Sigmoid colon (tissue), 7 donors: ENCODE measurements around the gene MAT2A. TPM values are rescaled to one million over a fixed set of nuclear protein-coding genes. Genes with fewer than 3 reads are reported as not detected.

Source experiments
- DNase-seq: peaks from one replicate; pipeline ENCODE4 v3.0.0-alpha.2; 2019
- H3K27ac ChIP-seq, 4 donors: fragments of 200-600 bp; sonication (generic); one replicate each; pipeline ENCODE4 v1.5.1; 2016 to 2019; ENCODE audit warnings: mild to moderate bottlenecking in 1 of 4
- H3K27me3 ChIP-seq, 3 donors: fragments of 200-600 bp; sonication (generic); one replicate each; pipeline ENCODE4 v1.5.1; 2019; ENCODE audit warnings: mild to moderate bottlenecking in 1 of 3
- H3K36me3 ChIP-seq, 4 donors: fragments of 200-600 bp; sonication (generic); one replicate each; pipeline ENCODE4 v1.5.1; 2016 to 2019
- H3K4me1 ChIP-seq, 4 donors: fragments of 200-600 bp; sonication (generic); one replicate each; pipeline ENCODE4 v1.5.1; 2017 to 2019
- H3K4me3 ChIP-seq, 4 donors: fragments of 200-600 bp; sonication (generic); one replicate each; pipeline ENCODE4 v1.5.1; 2017 to 2019; ENCODE audit warnings: mild to moderate bottlenecking in 2 of 4, moderate library complexity in 1 of 4
- H3K9me3 ChIP-seq, 4 donors: fragments of 200-600 bp in 3 of 4; sonication (generic) in 3 of 4; one replicate each; pipeline versions ENCODE4 v1.5.1 to v1.6.1; 2013 to 2019
- EP300 ChIP-seq, 4 donors: sonication (generic); formaldehyde crosslinking; IDR thresholded peaks; one replicate each; pipeline ENCODE4 v1.6.1; 2017; ENCODE audit warnings: antibody characterized with exemption in 4 of 4
- POLR2A ChIP-seq, 2 donors: fragments of 450-650 bp; IDR thresholded peaks; one replicate each; pipeline ENCODE4 v1.6.1; 2016; ENCODE audit warnings: antibody characterized with exemption in 2 of 2, mild to moderate bottlenecking in 2 of 2, moderate library complexity in 2 of 2
- POLR2AphosphoS5 ChIP-seq, 4 donors: sonication (generic); formaldehyde crosslinking; IDR thresholded peaks; one replicate each; pipeline ENCODE4 v1.6.1; 2017; ENCODE audit warnings: antibody characterized with exemption in 4 of 4
- WGBS, 2 donors: extraction: QIAGEN DNeasy Blood & Tissue Kit; methylation state at CpG; one replicate each; pipeline ENCODE4 v1.1.7; 2013; 5-methylcytosine and 5-hydroxymethylcytosine counted together
- intact Hi-C: fragments of 100-400 bp; cut with DNase I; formaldehyde crosslinking; loops from one replicate; pipeline ENCODE4 v1.15.1; 2023
- polyA plus RNA-seq, 3 donors: library from polyadenylated mRNA; stranded (reverse); fragments of 200-250 nt; gene quantifications; one replicate each; pipeline ENCODE4 v1.2.3, GENCODE V29; 2013
- total RNA-seq, 4 donors: library from RNA; depleted of rRNA; stranded (reverse); fragments of >200 nt; gene quantifications; one replicate each; pipeline ENCODE4 v1.1.0, GENCODE V29; 2016
- TF ChIP-seq, protein P1 (sequence below), 4 experiments: fragments of 450-650 bp in 3 of 4; fragments of 200-600 bp in 1 of 4; IDR thresholded peaks; one replicate each; pipeline ENCODE4 v1.5.1; 2016 to 2019; ENCODE audit warnings: antibody characterized with exemption in 4 of 4, mild to moderate bottlenecking in 3 of 4, moderate library complexity in 2 of 4
- donor health status: healthy with polysubstance abuse.
- donor health status: Bipolar disorder and iron deficiency.
- donor health status: healthy.

Gene MAT2A
- total and polyA plus RNA-seq, 7 donors, result 52.3 to 249 (median 139) TPM

DNA sequence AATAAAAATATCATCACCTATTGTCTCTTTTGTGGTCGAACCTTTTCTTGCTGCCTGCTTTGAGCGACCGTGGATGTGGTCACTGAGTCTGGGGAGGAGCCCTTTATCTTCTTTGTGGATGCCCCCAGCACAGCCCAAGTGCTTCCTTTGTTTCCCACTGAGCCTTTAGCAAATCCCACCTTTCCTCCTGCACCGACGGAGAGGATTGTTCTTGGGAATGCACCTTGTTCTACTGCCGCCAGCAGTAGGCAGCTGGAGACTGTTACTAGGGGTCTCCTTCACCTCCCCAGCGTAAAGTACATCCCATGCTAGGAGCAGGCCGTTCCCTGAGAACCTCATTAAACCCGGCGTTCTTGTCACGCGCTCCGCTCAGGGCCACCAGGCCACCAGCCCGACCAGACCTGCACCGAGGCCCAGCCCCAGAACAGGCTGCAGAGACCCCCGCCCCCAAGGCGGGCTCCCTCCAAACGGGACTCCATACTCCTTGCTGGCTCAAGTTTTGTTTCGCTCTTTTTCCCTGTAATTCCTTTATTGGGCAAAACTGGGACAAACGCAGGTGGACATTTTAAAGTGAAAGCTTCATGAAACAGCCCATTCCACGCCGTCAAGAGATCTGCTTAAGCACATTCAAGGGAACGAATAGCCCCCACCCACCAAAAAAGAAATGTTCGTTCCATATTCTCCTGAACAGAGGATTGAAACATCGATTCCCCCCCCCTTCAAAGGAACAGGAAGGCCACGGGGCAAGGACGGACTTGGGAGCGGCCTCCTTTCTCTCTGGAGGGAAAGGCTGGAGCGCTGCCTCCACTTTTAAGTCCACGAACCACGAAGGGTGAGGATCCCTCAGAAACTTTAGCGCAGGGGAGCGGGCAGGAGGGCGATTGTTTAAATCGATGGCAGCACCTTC, 1.1 kb upstream of the MAT2A start:
- Histone ChIP-seq H3K36me3 (peaks cover 16 to 24% (median 17%) of the 10 kb centered on the region in 4 donors), H3K27ac (peak overlapping the region; percentile 99 to 100 (median 99))
- intact Hi-C loops, result loop anchor here (1.0 to 2.0 kb wide), 2 partner anchors 101 to 117 kb away; no protein-coding TSS in a partner anchor

DNA sequence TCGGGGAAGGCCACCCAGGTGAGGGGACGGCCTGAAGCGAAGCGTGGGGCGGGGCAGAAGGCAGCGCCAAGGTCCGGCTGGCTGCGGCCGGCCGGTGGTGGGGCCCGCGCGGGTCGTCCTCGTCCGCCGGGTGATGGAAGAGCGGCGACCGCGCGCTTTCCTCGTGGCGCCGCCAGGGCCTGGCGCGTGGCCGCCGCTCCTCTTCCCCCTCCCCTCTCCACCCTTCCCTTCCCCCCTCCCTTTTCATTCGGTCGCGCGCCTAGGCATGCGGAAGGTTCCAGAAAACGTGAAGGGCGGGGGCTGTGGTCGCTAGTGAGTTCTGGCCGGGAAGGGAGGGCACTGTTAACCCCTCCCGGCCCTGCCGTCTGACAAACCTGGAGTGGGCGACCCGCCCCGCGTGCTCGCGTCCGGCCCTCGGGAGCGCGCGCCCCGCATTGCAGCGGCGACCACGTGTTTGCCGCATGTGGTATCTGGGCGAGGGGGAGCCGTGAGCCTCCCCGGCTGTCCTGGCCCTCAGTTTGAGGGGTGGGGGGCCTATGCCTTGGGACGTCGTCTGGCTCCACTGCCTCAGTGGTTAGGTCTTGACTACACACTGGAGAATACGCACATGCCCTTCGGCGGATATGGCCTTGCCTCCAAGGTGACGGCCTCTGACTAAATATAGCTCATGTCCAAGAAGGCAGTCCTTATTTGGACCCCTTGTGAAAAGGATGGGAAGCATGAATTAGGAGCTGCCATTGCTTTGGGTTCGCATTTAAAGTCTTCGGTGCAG, 579 bp downstream of the MAT2A start:
- Histone ChIP-seq H3K9me3 (no peaks in the 10 kb centered on the region), H3K4me3 (peak overlapping the region; percentile 91 to 96 (median 96)), H3K36me3 (peaks cover 30 to 41% (median 34%) of the 10 kb centered on the region in 4 donors), H3K4me1 (peaks cover 0 to 58% (median 57%) of the 10 kb centered on the region in 4 donors), H3K27me3 (no peaks in the 10 kb centered on the region), H3K27ac (peak overlapping the region; percentile 99 to 100 (median 99))
- intact Hi-C loops, result loop anchor here (1.0 to 2.0 kb wide), 3 partner anchors 21 to 185 kb away; partner anchors contain the start of genes ELMOD3, GGCX and RETSAT
- DNase-seq, result peak; percentile 88
- WGBS, 2 donors, result 0 to 1% methylated on average over 67 of the region's 67 CpGs
- TF ChIP-seq POLR2AphosphoS5 (IDR thresholded peaks at IDR 0.05) (peak; percentile 76 to 84 (median 80)), EP300 (IDR thresholded peaks at IDR 0.05) (peak in 1 of 4 donors; percentile 20), POLR2A (IDR thresholded peaks at IDR 0.05) (peak in 1 of 2 donors; percentile 24)
- TF ChIP-seq, protein P1, sequence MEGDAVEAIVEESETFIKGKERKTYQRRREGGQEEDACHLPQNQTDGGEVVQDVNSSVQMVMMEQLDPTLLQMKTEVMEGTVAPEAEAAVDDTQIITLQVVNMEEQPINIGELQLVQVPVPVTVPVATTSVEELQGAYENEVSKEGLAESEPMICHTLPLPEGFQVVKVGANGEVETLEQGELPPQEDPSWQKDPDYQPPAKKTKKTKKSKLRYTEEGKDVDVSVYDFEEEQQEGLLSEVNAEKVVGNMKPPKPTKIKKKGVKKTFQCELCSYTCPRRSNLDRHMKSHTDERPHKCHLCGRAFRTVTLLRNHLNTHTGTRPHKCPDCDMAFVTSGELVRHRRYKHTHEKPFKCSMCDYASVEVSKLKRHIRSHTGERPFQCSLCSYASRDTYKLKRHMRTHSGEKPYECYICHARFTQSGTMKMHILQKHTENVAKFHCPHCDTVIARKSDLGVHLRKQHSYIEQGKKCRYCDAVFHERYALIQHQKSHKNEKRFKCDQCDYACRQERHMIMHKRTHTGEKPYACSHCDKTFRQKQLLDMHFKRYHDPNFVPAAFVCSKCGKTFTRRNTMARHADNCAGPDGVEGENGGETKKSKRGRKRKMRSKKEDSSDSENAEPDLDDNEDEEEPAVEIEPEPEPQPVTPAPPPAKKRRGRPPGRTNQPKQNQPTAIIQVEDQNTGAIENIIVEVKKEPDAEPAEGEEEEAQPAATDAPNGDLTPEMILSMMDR (IDR thresholded peaks at IDR 0.05), result no peak

More for the DNA sequence above, 1.1 kb upstream of the MAT2A start:
- H3K4me3 ChIP-seq, result peak overlapping the region; percentile 91 to 96 (median 96)
- peaks cover 0 to 42% (median 41%) of the 10 kb centered on the region in 4 donors for H3K4me1 ChIP-seq
- DNase-seq, result peak; percentile 84
- 1 to 2% methylated on average over 35 of the region's 35 CpGs for WGBS, 2 donors
- no peaks in the 10 kb centered on the region for H3K9me3 ChIP-seq
- H3K27me3 ChIP-seq, result no peaks in the 10 kb centered on the region
- TF ChIP-seq POLR2A (IDR thresholded peaks at IDR 0.05), result peak; percentile 30 to 34
- peak; percentile 61 to 84 (median 70) for TF ChIP-seq POLR2AphosphoS5 (IDR thresholded peaks at IDR 0.05)
- peak in 2 of 4 donors; percentile 33 to 44 for TF ChIP-seq EP300 (IDR thresholded peaks at IDR 0.05)
- TF ChIP-seq, protein P1 (IDR thresholded peaks at IDR 0.05), result no peak

DNA sequence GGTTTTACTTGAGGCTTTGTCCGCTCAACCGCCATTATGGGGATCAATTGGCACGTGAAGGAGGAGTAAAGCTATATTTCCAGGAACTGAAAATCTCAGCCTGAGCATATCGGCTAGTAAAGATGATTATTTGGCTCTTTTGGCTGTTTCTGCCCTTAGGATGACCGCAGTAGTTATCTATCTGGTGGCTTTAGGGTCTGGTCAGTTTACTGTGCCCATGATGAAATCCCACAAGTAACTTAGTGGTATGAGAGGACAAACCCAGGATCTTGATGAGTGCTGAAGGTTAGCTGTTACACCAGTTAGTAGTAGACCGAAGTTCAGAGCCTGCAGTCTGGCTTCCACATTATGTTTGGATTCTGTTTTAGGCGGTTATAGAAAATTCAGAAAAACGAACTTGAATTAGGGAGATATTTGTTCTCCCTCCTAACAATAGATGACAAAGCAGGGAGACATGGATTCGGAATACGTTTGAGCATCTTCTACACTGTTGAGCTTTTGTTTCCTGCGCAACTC, 1.2 kb downstream of the MAT2A start:
- no peak for DNase-seq
- H3K9me3 ChIP-seq, result no peaks in the 10 kb centered on the region
- peaks cover 34 to 47% (median 37%) of the 10 kb centered on the region in 4 donors for H3K36me3 ChIP-seq
- H3K4me3 ChIP-seq, result peak overlapping the region; percentile 91 to 96 (median 96)
- intact Hi-C loops, result loop anchor here (2.0 kb wide), 1 partner anchor 21 kb away; the partner anchor contains the start of gene GGCX
- peaks cover 0 to 62% (median 61%) of the 10 kb centered on the region in 4 donors for H3K4me1 ChIP-seq
- TF ChIP-seq POLR2AphosphoS5 (IDR thresholded peaks at IDR 0.05), result peak in 1 of 4 donors; percentile 2
- no peak for TF ChIP-seq POLR2A (IDR thresholded peaks at IDR 0.05)
- peak overlapping the region; percentile 99 to 100 (median 99) for H3K27ac ChIP-seq
- no peaks in the 10 kb centered on the region for H3K27me3 ChIP-seq
- 2 to 4% methylated on average over 11 of the region's 11 CpGs for WGBS, 2 donors

DNA sequence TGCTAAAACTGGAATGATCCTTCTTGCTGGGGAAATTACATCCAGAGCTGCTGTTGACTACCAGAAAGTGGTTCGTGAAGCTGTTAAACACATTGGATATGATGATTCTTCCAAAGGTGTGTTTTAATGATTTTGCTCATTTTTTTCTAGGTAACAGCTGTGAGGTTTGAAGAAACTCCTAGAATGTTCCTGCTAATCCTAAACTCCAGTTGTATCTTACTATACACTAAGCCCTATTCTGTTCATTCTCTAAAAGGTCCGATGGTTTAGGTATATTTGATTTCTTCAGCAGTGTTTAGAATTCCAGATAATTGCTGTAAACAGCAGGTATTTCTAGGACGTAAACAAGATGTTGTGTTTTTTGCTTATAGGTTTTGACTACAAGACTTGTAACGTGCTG, 2.3 kb downstream of the MAT2A start:
- Histone ChIP-seq H3K4me1 (peaks cover 0 to 65% (median 59%) of the 10 kb centered on the region in 4 donors), H3K9me3 (no peaks in the 10 kb centered on the region), H3K27ac (peak overlapping the region; percentile 99 to 100 (median 99)), H3K4me3 (peak overlapping the region in 3 of 4 donors; percentile 91 to 96 (median 96)), H3K27me3 (no peaks in the 10 kb centered on the region), H3K36me3 (peaks cover 34 to 58% (median 37%) of the 10 kb centered on the region in 4 donors)
- intact Hi-C loops, result loop anchor here (2.0 kb wide), 1 partner anchor 20 kb away; the partner anchor contains the start of gene GGCX
- WGBS, 2 donors, result 13 to 43% methylated on average over 4 of the region's 4 CpGs
- TF ChIP-seq, protein P1 (IDR thresholded peaks at IDR 0.05), result no peak
- no peak for TF ChIP-seq POLR2AphosphoS5 (IDR thresholded peaks at IDR 0.05)
- TF ChIP-seq EP300 (IDR thresholded peaks at IDR 0.05), result no peak
- TF ChIP-seq POLR2A (IDR thresholded peaks at IDR 0.05), result no peak
- DNase-seq, result no peak
